Peyer's patch (tissue), 4 donors: Measurements from ENCODE around the gene VSIG8.

Source experiments
- POLR2A ChIP-seq, 2 donors: fragments of 450-650 bp; IDR thresholded peaks; one replicate each; pipeline ENCODE4 v1.5.1; 2017; ENCODE audit warnings: antibody characterized with exemption in 2 of 2, mild to moderate bottlenecking in 2 of 2, moderate library complexity in 2 of 2
- TF ChIP-seq, protein P1 (sequence below), 6 experiments: fragments of 450-650 bp in 4 of 6; fragments of 200-600 bp in 2 of 6; sonication (generic) in 1 of 6; IDR thresholded peaks; one replicate each; pipeline ENCODE4 v1.5.1; 2017 to 2019; ENCODE audit warnings: antibody characterized with exemption in 6 of 6, mild to moderate bottlenecking in 3 of 6, moderate library complexity in 1 of 6

- TF ChIP-seq, protein P1, sequence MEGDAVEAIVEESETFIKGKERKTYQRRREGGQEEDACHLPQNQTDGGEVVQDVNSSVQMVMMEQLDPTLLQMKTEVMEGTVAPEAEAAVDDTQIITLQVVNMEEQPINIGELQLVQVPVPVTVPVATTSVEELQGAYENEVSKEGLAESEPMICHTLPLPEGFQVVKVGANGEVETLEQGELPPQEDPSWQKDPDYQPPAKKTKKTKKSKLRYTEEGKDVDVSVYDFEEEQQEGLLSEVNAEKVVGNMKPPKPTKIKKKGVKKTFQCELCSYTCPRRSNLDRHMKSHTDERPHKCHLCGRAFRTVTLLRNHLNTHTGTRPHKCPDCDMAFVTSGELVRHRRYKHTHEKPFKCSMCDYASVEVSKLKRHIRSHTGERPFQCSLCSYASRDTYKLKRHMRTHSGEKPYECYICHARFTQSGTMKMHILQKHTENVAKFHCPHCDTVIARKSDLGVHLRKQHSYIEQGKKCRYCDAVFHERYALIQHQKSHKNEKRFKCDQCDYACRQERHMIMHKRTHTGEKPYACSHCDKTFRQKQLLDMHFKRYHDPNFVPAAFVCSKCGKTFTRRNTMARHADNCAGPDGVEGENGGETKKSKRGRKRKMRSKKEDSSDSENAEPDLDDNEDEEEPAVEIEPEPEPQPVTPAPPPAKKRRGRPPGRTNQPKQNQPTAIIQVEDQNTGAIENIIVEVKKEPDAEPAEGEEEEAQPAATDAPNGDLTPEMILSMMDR (IDR thresholded peaks at IDR 0.05), result no peak
- TF ChIP-seq POLR2A (IDR thresholded peaks at IDR 0.05), result no peak
Observed at GRCh38 chr1:159849626-159850366, 12.7 kb downstream of the VSIG8 start.
